Measurements from ENCODE around the gene GAB3.

The GAB3 gene

DNA sequence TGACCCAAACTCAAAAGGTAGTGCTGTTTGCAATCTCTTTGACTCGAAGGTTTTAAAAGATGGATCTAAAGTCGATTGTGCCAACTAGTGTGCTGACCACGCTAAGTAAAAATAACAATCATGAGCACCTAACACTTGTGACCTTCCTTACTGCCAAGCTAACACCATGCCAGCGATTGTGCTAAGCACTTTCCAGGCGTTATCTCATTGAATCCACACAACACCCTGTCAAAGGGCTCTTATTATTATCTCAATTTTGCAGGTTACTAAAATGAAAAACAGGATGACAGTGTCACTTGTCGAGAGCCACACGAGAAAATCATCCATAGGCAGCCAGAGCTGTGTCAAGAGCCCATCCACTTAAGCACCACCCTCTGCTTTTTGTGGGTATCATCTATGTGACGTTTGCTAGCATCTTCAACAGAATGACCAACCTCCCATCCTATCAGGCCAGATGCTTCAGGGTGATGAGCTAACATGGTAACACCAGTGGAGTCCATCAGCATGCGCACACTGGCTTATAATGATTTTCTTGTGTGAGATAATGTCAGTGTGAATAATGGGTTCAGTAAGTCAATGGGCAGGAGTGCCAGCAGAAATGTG lies 893 bp upstream of the GAB3 start:
- no peak for DNase-seq (ENCODE audit: low spot score)

DNA sequence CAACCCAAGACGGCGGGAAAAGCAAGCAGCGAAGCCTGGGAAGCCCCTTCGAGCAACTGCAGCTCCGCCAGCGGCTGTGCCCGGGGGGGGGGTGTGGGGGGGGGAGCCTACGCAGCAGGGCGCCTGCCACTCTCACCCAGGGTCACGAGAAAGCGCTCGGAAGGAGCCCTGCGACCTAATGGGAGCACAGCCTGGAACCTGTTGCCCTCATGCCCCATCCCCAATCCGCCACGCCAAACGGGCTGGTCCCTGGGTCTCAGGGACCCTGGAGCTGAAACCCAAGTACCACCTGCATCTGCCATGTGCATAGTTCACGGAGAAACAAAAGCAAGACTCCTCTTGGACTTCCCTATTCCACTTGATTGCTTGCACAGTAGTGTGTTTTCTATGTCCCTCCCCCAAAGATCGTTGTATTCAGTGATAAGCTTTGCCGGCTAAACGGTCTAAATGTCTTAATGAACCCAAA lies 359 bp upstream of the GAB3 start:
- peak; percentile 43 for DNase-seq (ENCODE audit: low spot score)

DNA sequence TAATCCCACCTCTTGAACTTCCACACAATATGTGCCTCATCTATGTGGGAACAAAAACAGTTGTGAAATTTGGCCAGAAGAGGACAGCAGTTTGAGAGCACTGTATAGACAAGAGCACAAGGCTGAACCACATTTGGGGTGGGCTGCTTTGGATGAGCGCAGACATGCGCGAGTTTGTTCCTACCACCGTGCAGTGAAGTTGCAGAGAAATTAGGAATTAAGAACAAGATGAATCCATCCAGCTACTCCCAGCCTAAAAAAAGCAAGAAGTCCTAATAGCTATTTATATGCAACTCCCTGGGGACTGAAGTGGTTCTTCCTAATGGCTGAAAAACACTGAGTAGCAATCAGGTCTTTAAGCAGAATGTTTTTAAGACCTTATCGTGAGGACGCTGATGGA lies 1.0 kb downstream of the GAB3 start:
- peak; percentile 40 for DNase-seq (ENCODE audit: low spot score)

GRCh38 chrX:154748712-154749339 lies 2.1 kb downstream of the GAB3 start:
- peak; percentile 83 for DNase-seq (ENCODE audit: low spot score)

DNA sequence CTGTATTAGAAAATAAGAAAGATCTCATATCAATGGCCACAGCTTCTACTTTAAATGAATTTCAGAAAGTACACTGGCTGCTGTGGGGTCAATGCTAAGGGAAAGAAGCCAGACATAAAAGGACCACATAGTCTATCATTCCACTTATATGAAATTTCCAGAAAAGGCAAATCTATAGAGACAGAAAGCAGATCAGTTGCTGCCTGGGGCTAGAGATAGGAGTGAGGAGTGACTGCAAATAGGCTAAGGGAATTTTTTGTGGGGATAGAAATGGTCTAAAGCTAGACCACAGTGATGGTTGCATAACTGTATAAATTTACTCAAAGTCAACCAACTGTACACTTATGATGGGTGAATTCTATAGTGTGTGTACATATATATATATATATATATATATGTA lies 8.3 kb downstream of the GAB3 start:
- DNase-seq (ENCODE audit: low spot score) = no peak

DNA sequence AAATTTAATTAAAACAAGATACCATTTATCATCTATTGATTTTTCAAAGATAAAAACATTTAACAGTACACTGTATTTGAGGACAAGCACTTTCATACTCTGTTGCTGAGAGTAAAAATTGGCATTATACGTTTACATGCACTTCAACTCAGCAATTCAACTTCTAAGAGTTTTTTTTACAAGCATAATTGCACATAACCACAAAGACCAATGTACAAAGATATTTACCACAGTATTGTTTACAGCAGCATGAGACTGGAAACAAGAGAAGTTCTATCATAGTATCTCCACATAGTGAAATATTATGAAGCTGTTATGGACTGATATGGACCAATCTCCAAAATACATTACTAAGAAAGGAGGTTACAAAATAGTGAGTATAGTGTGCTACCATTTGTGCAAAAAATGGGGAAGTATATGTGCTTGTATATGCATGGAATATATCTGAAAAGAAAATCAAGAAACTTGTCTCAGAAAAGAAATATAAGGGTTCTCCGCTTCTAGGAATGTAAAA lies 10.9 kb downstream of the GAB3 start:
- no peak for DNase-seq (ENCODE audit: low spot score)

DNA sequence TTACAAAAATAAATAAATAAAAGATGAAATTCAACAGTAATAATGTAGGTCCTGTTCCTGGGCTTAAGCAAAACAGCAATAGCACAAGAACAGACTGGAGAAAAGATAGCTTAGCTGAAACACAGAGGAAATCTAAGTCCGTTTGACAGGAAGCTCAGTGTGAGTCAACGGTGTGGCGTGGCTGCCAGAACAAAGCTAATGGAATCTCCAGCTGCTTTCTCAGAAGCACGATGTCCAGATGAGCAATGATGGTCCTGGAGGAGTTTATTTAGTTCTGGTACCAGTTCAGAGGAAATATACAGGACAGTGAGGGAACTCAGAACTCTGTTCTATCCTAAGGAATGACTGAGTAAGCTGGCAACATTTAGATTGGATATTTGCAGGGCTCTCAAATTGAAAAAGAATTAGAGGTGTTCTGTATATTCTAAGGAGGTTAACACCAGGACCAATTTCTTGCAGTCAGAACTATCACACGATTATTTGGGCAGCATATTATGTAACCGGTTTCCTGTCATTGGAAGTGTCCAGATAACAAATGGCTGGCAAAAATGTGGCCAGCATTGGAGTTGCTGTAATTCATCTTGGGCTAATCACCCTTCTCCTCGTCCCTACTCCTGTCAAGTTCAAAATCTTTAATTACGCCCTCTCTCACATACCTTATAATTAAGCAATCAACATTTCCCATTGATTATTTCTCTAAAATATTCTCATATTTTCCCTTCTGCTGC lies 12.7 kb downstream of the GAB3 start:
- DNase-seq (ENCODE audit: low spot score) = no peak

- DNase-seq (ENCODE audit: low spot score) = no peak
Observed at GRCh38 chrX:154737136-154737535, 13.7 kb downstream of the GAB3 start.

DNA sequence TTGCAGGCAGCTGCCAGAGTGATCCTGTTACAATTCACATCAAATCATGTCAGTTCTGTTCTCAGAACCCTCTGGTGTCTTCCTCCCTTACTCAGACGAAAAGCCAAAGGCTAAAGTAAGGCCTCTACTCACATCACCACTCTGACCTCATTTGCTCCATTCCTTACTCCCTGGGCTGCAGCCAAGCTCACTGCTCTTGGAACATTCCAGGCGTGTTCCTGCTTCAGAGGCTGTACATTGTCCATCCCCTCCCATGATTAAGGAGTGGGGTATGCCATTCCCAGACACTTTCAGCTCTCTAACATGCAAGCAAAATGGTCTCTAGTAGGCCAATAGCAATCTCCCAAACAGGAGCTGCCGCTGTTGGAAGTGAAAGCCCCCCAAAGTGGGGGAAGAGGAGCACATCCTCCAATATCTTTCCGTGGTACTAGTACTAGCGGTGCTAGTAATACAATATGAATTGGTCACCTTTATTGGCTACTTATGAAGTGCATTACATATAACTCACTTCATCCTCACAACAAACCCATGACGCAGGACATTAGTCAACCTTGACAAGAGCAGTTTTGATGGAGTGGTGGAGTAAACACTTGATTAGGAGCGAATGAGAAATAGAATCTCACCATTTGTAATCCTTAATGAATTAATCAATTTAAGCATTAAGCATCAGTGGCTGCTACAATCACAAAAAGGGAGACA lies 15.0 kb downstream of the GAB3 start:
- DNase-seq (ENCODE audit: low spot score) = no peak

- peak; percentile 21 for DNase-seq (ENCODE audit: low spot score)
Observed at GRCh38 chrX:154734061-154734781, 16.7 kb downstream of the GAB3 start.

GRCh38 chrX:154733066-154733425 lies 17.8 kb downstream of the GAB3 start:
- no peak for DNase-seq (ENCODE audit: low spot score)

- DNase-seq (ENCODE audit: low spot score) = no peak
Observed at GRCh38 chrX:154732421-154733065, 18.3 kb downstream of the GAB3 start.

DNA sequence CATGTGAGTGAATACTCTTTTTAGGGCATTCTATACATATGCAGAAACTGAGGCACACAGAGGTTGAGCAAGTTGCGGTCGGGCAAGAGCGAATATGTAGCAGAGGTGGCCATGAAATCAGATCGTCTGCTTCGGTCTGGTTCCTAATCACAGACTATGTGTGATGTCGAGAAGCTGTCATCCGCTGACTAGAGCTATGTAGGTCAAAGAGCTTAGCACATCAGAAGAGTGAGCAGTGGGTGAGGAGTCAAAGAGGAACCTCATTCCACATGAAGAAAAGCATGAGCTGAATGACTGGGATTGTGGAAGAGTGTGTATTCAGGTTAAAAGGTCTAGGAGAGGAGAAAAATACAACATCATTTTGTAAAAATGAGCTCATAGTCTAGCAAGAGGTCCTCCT lies 19.0 kb downstream of the GAB3 start:
- DNase-seq (ENCODE audit: low spot score) = no peak

DNA sequence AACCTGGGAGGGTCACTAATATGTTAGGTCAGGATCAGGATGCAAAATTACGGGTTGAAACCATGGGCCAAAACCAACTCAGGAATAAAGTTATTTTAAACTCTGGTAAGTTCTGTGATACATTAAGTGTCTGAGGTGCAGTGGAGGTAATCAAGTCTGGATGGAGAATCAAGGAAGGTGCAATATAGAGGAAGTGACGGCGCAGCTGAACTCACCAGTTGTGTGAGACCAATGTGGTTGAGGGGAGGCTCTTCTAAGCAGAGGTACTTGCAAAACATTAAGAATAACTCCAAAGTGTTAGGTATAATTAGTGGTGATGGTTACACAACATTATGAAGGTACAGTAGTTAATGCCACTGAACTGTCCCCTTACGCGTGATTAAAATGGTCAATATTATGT lies 19.7 kb downstream of the GAB3 start:
- DNase-seq (ENCODE audit: low spot score) = no peak

GRCh38 chrX:154730253-154730891 lies 20.5 kb downstream of the GAB3 start:
- no peak for DNase-seq (ENCODE audit: low spot score)

DNA sequence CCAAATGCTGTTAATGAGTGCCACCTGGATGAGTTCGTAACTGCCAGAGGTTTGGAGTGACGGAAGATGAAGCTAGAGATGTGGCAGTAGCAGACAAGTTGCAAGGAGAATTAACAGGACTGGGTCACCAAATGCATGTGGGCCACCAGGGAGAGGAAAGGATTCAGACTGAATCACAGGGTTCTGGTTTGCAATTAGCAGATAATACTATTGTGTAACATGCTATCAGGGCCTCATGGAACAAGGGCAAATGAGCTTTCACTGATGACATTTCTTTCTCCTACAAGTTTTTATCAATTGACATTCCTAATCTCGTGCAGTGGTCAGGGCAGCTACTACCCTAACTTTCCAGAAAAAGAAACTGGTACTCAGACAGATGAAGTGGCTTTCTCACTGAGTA lies 21.4 kb downstream of the GAB3 start:
- DNase-seq (ENCODE audit: low spot score) = no peak

DNA sequence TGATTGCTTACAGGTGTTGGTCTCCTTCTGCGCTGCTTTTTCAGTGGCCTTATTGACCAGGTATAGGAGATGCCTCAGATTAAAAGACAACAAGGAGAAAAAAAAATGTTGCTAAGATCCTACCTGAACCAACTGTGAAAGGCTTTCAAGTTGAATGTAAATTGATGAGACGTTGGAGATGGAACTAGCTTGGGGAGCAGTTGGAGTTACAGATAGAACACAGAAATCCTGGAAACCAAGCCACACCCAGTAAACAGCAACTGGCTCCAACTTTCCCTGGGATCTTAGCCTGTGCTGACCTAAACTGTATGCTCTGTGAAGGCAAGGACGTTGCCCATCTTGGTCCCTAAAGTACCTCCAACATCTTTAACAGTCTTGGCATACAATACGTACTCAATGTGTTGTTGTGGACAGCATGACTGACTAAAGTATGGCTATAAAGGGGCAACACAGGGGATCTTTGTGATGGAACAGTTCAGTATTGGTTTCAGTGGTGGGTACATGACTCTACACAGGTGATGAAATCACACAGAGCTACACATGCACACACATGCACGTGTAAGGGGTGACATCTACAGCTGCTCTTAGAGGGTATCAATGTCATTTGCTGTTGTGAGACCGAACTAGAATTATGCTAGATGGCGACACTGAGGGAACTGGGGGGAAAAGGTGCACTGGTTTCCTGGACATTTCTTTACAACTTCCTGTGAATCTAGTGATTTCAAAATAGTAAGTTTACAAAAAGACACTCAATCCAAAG lies 22.3 kb downstream of the GAB3 start:
- DNase-seq (ENCODE audit: low spot score) = no peak

DNA sequence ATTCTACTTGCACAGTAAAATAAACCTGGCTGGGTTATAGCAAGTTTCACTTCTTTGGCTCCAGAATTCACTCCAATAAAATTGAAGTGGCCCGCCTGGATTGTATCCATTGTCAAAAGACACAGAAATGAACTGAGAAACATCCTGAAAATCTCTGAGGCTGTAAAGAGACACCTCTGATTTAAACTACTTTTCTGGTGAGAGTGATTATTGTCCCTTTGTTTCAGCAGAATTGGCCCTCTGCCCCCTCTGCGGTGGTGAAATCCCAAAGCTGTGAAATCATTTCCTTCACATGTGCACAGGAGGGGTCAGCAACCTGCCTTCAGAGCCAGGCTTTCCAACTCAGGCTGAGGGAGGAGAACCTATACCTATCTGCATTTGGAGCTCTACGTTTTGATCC lies 23.0 kb downstream of the GAB3 start:
- DNase-seq (ENCODE audit: low spot score) = no peak

- no peak for DNase-seq (ENCODE audit: low spot score)
Observed at GRCh38 chrX:154727418-154727817, 23.5 kb downstream of the GAB3 start.

Measured in NAMALWA (cell line).